Fibroblast of upper back skin (primary cell): ENCODE measurements around the gene CRY2.
A peak's percentile ranks its signal among the peaks of the same experiment; 100 is the strongest.
"Not testable (repeated sequence)": the region's sequence is repeated elsewhere in the genome, so short reads cannot be mapped to it uniquely, and the experiment has no call there.

Experiments used
- DNase-seq: peaks from one replicate; pipeline ENCODE4 v3.0.0-alpha.2; 2013

The CRY2 gene

GRCh38 chr11:45900916-45901617, 53.8 kb downstream of the CRY2 start:
- DNase-seq, result no peak

GRCh38 chr11:45901626-45902025, 54.4 kb downstream of the CRY2 start:
- DNase-seq, result no peak

GRCh38 chr11:45902452-45903380, 55.4 kb downstream of the CRY2 start:
- no peak for DNase-seq

- no peak for DNase-seq
Observed at GRCh38 chr11:45904309-45904915, 57.1 kb downstream of the CRY2 start.

GRCh38 chr11:45905095-45905494, 57.8 kb downstream of the CRY2 start:
- no peak for DNase-seq

GRCh38 chr11:45905576-45905975, 58.3 kb downstream of the CRY2 start:
- not testable (repeated sequence) for DNase-seq

- no peak for DNase-seq
Observed at GRCh38 chr11:45906096-45906682, 58.9 kb downstream of the CRY2 start.

- no peak for DNase-seq
Observed at GRCh38 chr11:45906965-45907611, 59.8 kb downstream of the CRY2 start, which contains the start of gene FREY1. FREY1 (minus strand) TSS chr11:45907271; CDS start chr11:45907245, 26 bp downstream.

GRCh38 chr11:45907911-45908370, 60.7 kb downstream of the CRY2 start:
- DNase-seq, result no peak

GRCh38 chr11:45909594-45910475, 62.6 kb downstream of the CRY2 start:
- no peak for DNase-seq

- no peak for DNase-seq
Observed at GRCh38 chr11:45910623-45911022, 63.3 kb downstream of the CRY2 start.

- no peak for DNase-seq
Observed at GRCh38 chr11:45913514-45913913, 66.2 kb downstream of the CRY2 start.

- DNase-seq, result no peak
Observed at GRCh38 chr11:45913942-45914635, 66.8 kb downstream of the CRY2 start.

- no peak for DNase-seq
Observed at GRCh38 chr11:45915446-45915845, 68.2 kb downstream of the CRY2 start.

GRCh38 chr11:45917286-45917622, 70.0 kb downstream of the CRY2 start:
- no peak for DNase-seq

- DNase-seq, result peak; percentile 100
Observed at GRCh38 chr11:45917623-45918330, 70.5 kb downstream of the CRY2 start, which contains the start of gene PEX16. PEX16 (minus strand) TSS chr11:45917877; CDS start chr11:45917811, 66 bp downstream.

- peak; percentile 66 for DNase-seq
Observed at GRCh38 chr11:45918331-45918941, 71.2 kb downstream of the CRY2 start.

- no peak for DNase-seq
Observed at GRCh38 chr11:45918962-45919675, 71.8 kb downstream of the CRY2 start.
